HEK293 (cell line): ENCODE measurements around the gene SAE1.
A peak's percentile ranks its signal among the peaks of the same experiment; 100 is the strongest.

Experiments
- BCL11B ChIP-seq: fragments of 450-650 bp; formaldehyde crosslinking; IDR thresholded peaks from 2 replicates; pipeline ENCODE4 v1.5.1; 2016; ENCODE audit warnings: low read depth, missing biosample characterization, missing genetic modification characterization
- HOXD13 ChIP-seq: sonication (generic); formaldehyde crosslinking; IDR thresholded peaks from 2 replicates; pipeline ENCODE4 v1.8.0; 2022; ENCODE audit warnings: missing genetic modification reagents, borderline replicate concordance
- MEIS1 ChIP-seq: sonication (generic); formaldehyde crosslinking; IDR thresholded peaks from 2 replicates; pipeline ENCODE4 v1.8.1; 2022; ENCODE audit warnings: missing genetic modification reagents, mild to moderate bottlenecking, borderline replicate concordance
- MZF1 ChIP-seq: fragments of 450-650 bp; formaldehyde crosslinking; IDR thresholded peaks from 2 replicates; pipeline ENCODE4 v1.5.1; 2017; ENCODE audit warnings: missing biosample characterization, missing genetic modification characterization, borderline replicate concordance
- PRDM4 ChIP-seq: fragments of 450-650 bp; formaldehyde crosslinking; IDR thresholded peaks from 2 replicates; pipeline ENCODE4 v1.5.1; 2017; ENCODE audit warnings: missing biosample characterization, missing genetic modification characterization
- SCRT2 ChIP-seq: fragments of 450-650 bp; formaldehyde crosslinking; IDR thresholded peaks from 2 replicates; pipeline ENCODE4 v1.5.1; 2016; ENCODE audit warnings: missing biosample characterization, missing genetic modification characterization
- ZBTB1 ChIP-seq: fragments of 450-650 bp; formaldehyde crosslinking; IDR thresholded peaks from 2 replicates; pipeline ENCODE4 v1.5.1; 2016; ENCODE audit warnings: missing biosample characterization, missing genetic modification characterization
- ZBTB17 ChIP-seq: fragments of 450-650 bp; formaldehyde crosslinking; IDR thresholded peaks from 2 replicates; pipeline ENCODE4 v1.5.1; 2016; ENCODE audit warnings: missing biosample characterization, missing genetic modification characterization
- ZFHX2 ChIP-seq: fragments of 450-650 bp; formaldehyde crosslinking; conservative IDR thresholded peaks from 2 replicates; pipeline ENCODE4 v1.5.1; 2016; ENCODE audit warnings: missing biosample characterization, missing genetic modification characterization
- ZNF133 ChIP-seq: fragments of 450-650 bp; formaldehyde crosslinking; IDR thresholded peaks from 2 replicates; pipeline ENCODE4 v1.5.1; 2016; ENCODE audit warnings: missing biosample characterization, missing genetic modification characterization
- ZNF148 ChIP-seq: fragments of 450-650 bp; formaldehyde crosslinking; IDR thresholded peaks from 2 replicates; pipeline ENCODE4 v1.5.0; 2017; ENCODE audit warnings: missing biosample characterization, missing genetic modification characterization, borderline replicate concordance
- ZNF155 ChIP-seq: fragments of 450-650 bp; formaldehyde crosslinking; IDR thresholded peaks from 2 replicates; pipeline ENCODE4 v1.5.1; 2016; ENCODE audit warnings: missing biosample characterization, missing genetic modification characterization
- ZNF16 ChIP-seq: fragments of 450-650 bp; formaldehyde crosslinking; IDR thresholded peaks from 2 replicates; pipeline ENCODE4 v1.5.1; 2016; ENCODE audit warnings: low read depth, missing biosample characterization, missing genetic modification characterization
- ZNF202 ChIP-seq: fragments of 450-650 bp; formaldehyde crosslinking; IDR thresholded peaks from 2 replicates; pipeline ENCODE4 v1.5.1; 2016; ENCODE audit warnings: missing biosample characterization, missing genetic modification characterization, borderline replicate concordance
- ZNF266 ChIP-seq: fragments of 450-650 bp; formaldehyde crosslinking; IDR thresholded peaks from 2 replicates; pipeline ENCODE4 v1.5.1; 2016; ENCODE audit warnings: missing biosample characterization, missing genetic modification characterization, low read depth
- ZNF292 ChIP-seq: fragments of 450-650 bp; formaldehyde crosslinking; IDR thresholded peaks from 2 replicates; pipeline ENCODE4 v1.5.1; 2016; ENCODE audit warnings: low read depth, missing biosample characterization, missing genetic modification characterization, borderline replicate concordance
- ZNF548 ChIP-seq: fragments of 450-650 bp; formaldehyde crosslinking; IDR thresholded peaks from 2 replicates; pipeline ENCODE4 v1.5.1; 2016; ENCODE audit warnings: missing biosample characterization, missing genetic modification characterization
- ZNF580 ChIP-seq: fragments of 450-650 bp; formaldehyde crosslinking; IDR thresholded peaks from 2 replicates; pipeline ENCODE4 v1.5.1; 2016; ENCODE audit warnings: missing biosample characterization, missing genetic modification characterization
- ZNF610 ChIP-seq: fragments of 450-650 bp; formaldehyde crosslinking; IDR thresholded peaks from 2 replicates; pipeline ENCODE4 v1.5.1; 2016; ENCODE audit warnings: missing biosample characterization, missing genetic modification characterization, borderline replicate concordance
- ZNF626 ChIP-seq: fragments of 450-650 bp; sonication (Bioruptor Pico); formaldehyde crosslinking; IDR thresholded peaks from 2 replicates; pipeline ENCODE4 v1.5.1; 2018; ENCODE audit warnings: missing biosample characterization, missing genetic modification characterization, inconsistent platforms
- TF ChIP-seq, protein P1 (sequence below): fragments of 450-650 bp; formaldehyde crosslinking; IDR thresholded peaks from 2 replicates; pipeline ENCODE4 v1.5.1; 2016; ENCODE audit warnings: missing biosample characterization, missing genetic modification characterization
- TF ChIP-seq, protein P2 (sequence below): fragments of 450-650 bp; formaldehyde crosslinking; IDR thresholded peaks from 2 replicates; pipeline ENCODE4 v1.5.1; 2017; ENCODE audit warnings: missing biosample characterization, mild to moderate bottlenecking, missing genetic modification characterization, moderate library complexity
- TF ChIP-seq, protein P3 (sequence below): fragments of 450-650 bp; formaldehyde crosslinking; IDR thresholded peaks from 2 replicates; pipeline ENCODE4 v1.5.1; 2016; ENCODE audit warnings: missing biosample characterization, missing genetic modification characterization
- TF ChIP-seq, protein P4 (sequence below): fragments of 450-650 bp; formaldehyde crosslinking; IDR thresholded peaks from 2 replicates; pipeline ENCODE4 v1.5.1; 2016; ENCODE audit warnings: missing biosample characterization, missing genetic modification characterization

SAE1 gene

DNA sequence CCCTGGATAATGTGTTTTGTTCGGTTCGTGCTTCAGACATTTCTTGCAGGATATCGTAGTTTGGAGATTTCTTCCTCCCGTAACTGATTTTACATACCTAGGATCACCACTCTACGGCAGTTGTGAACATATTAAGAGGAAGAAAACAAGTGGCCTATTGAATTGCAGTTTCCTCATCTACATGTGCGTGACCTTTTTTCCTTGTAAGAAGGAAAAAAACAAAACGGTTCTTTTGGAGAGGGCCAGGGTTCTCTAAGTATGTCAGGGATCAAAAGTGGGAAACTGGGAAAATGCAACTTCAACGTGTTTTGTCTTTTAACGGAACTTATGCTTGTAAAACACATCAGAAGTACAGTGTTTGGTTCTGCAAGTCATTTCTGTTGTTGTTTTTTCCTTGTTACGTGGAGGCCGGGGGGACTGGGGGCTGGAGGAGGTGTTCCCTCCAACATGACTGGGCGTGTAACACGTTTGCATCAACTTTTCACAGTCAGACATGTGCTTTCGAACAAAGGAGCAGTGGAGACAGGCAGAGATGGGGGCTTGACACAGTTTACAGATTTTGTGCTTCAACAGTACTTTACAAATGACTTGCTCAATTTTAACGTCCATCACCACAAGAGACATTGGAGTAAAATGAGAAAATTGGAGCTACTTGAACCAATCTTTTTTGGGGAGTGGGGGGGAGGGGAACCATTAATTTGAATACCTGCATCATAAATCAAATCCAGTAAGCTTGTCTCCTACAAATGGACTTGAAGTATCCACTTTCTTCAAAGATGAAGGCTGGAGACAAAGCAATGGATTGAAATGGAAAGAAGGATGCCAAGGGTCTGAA lies 20.9 kb upstream of the SAE1 start (continued):
- TF ChIP-seq ZNF155 (tag by site-specific recombination): no peak
- TF ChIP-seq ZBTB17 (tag by site-specific recombination): no peak
- TF ChIP-seq ZBTB1 (tag by site-specific recombination): no peak
- TF ChIP-seq, protein P1, sequence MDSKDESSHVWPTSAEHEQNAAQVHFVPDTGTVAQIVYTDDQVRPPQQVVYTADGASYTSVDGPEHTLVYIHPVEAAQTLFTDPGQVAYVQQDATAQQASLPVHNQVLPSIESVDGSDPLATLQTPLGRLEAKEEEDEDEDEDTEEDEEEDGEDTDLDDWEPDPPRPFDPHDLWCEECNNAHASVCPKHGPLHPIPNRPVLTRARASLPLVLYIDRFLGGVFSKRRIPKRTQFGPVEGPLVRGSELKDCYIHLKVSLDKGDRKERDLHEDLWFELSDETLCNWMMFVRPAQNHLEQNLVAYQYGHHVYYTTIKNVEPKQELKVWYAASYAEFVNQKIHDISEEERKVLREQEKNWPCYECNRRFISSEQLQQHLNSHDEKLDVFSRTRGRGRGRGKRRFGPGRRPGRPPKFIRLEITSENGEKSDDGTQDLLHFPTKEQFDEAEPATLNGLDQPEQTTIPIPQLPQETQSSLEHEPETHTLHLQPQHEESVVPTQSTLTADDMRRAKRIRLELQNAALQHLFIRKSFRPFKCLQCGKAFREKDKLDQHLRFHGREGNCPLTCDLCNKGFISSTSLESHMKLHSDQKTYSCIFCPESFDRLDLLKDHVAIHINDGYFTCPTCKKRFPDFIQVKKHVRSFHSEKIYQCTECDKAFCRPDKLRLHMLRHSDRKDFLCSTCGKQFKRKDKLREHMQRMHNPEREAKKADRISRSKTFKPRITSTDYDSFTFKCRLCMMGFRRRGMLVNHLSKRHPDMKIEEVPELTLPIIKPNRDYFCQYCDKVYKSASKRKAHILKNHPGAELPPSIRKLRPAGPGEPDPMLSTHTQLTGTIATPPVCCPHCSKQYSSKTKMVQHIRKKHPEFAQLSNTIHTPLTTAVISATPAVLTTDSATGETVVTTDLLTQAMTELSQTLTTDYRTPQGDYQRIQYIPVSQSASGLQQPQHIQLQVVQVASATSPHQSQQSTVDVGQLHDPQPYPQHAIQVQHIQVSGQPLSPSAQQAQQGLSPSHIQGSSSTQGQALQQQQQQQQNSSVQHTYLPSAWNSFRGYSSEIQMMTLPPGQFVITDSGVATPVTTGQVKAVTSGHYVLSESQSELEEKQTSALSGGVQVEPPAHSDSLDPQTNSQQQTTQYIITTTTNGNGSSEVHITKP: no peak; the same call in 1 of the 2 replicates
- no peak for TF ChIP-seq ZNF610 (tag by site-specific recombination)
- peak; percentile 51 for TF ChIP-seq ZFHX2 (tag by site-specific recombination)
- 0 out of 2 replicates have a peak, but pooled peaks have one; percentile 41 for TF ChIP-seq MZF1
- TF ChIP-seq, protein P2, sequence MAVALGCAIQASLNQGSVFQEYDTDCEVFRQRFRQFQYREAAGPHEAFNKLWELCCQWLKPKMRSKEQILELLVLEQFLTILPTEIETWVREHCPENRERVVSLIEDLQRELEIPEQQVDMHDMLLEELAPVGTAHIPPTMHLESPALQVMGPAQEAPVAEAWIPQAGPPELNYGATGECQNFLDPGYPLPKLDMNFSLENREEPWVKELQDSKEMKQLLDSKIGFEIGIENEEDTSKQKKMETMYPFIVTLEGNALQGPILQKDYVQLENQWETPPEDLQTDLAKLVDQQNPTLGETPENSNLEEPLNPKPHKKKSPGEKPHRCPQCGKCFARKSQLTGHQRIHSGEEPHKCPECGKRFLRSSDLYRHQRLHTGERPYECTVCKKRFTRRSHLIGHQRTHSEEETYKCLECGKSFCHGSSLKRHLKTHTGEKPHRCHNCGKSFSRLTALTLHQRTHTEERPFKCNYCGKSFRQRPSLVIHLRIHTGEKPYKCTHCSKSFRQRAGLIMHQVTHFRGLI: 0 out of 2 replicates have a peak, but pooled peaks have one; percentile 18
- TF ChIP-seq SCRT2 (tag by site-specific recombination): no peak
- no peak for TF ChIP-seq HOXD13 (CRISPR knock-in tag)
- TF ChIP-seq, protein P3, sequence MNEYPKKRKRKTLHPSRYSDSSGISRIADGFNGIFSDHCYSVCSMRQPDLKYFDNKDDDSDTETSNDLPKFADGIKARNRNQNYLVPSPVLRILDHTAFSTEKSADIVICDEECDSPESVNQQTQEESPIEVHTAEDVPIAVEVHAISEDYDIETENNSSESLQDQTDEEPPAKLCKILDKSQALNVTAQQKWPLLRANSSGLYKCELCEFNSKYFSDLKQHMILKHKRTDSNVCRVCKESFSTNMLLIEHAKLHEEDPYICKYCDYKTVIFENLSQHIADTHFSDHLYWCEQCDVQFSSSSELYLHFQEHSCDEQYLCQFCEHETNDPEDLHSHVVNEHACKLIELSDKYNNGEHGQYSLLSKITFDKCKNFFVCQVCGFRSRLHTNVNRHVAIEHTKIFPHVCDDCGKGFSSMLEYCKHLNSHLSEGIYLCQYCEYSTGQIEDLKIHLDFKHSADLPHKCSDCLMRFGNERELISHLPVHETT (tag by site-specific recombination): no peak
- TF ChIP-seq ZNF16 (tag by site-specific recombination): no peak
- no peak for TF ChIP-seq ZNF292 (tag by site-specific recombination)
- no peak for TF ChIP-seq ZNF202 (tag by site-specific recombination)
- no peak for TF ChIP-seq ZNF148 (tag by site-specific recombination)
- no peak for TF ChIP-seq MEIS1 (CRISPR knock-in tag)
- no peak for TF ChIP-seq BCL11B (tag by site-specific recombination)
- no peak for TF ChIP-seq ZNF266 (tag by site-specific recombination)
- no peak for TF ChIP-seq ZNF548 (tag by site-specific recombination)
- TF ChIP-seq PRDM4 (tag by site-specific recombination): 0 out of 2 replicates have a peak, but pooled peaks have one; percentile 54
- TF ChIP-seq ZNF580 (tag by site-specific recombination): no peak
- TF ChIP-seq, protein P4, sequence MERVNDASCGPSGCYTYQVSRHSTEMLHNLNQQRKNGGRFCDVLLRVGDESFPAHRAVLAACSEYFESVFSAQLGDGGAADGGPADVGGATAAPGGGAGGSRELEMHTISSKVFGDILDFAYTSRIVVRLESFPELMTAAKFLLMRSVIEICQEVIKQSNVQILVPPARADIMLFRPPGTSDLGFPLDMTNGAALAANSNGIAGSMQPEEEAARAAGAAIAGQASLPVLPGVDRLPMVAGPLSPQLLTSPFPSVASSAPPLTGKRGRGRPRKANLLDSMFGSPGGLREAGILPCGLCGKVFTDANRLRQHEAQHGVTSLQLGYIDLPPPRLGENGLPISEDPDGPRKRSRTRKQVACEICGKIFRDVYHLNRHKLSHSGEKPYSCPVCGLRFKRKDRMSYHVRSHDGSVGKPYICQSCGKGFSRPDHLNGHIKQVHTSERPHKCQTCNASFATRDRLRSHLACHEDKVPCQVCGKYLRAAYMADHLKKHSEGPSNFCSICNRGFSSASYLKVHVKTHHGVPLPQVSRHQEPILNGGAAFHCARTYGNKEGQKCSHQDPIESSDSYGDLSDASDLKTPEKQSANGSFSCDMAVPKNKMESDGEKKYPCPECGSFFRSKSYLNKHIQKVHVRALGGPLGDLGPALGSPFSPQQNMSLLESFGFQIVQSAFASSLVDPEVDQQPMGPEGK: peak; percentile 94
- TF ChIP-seq ZNF626: no peak
- no peak for TF ChIP-seq ZNF133 (tag by site-specific recombination)
